ENCODE data around the gene ACTG1. TPM values are rescaled to one million over a fixed set of nuclear protein-coding genes. Genes with fewer than 3 reads are reported as not detected.

Gene ACTG1
- total and polyA plus RNA-seq, 3 donors from 2014 or later: 1,571 to 2,057 (median 1,790) TPM

- peaks cover 33% of the 10 kb centered on the region for H3K4me1 ChIP-seq
- H3K36me3 ChIP-seq (ENCODE audit: low read depth, missing control alignments): no peaks in the 10 kb centered on the region
- WGBS, 2 donors: 83 to 88% methylated on average over 5 to 14 of the region's 14 CpGs
- H3K9me3 ChIP-seq: no peaks in the 10 kb centered on the region
- H3K4me3 ChIP-seq: no peak overlapping the region
- no peak for DNase-seq
- H3K27me3 ChIP-seq: no peaks in the 10 kb centered on the region
- TF ChIP-seq CTCF (IDR thresholded peaks at IDR 0.05) (no peak), POLR2A (IDR thresholded peaks at IDR 0.05) (no peak)
- intact Hi-C loops (cut with DNase I; ENCODE audit: low total_unique reads): no loop called here
- no peak overlapping the region for H3K27ac ChIP-seq
Observed at GRCh38 chr17:81520021-81520901, 7.7 kb upstream of the ACTG1 start.

GRCh38 chr17:81519284-81520020 is 6.9 kb upstream of the ACTG1 start:
- WGBS, 2 donors: 28 to 53% methylated on average over 5 to 19 of the region's 61 CpGs
- Histone ChIP-seq H3K9me3 (no peaks in the 10 kb centered on the region), H3K4me3 (peak overlapping the region; percentile 34 to 44), H3K27me3 (no peaks in the 10 kb centered on the region), H3K27ac (no peak overlapping the region), H3K4me1 (peaks cover 33% of the 10 kb centered on the region), H3K36me3 (ENCODE audit: low read depth, missing control alignments) (no peaks in the 10 kb centered on the region)
- no peak for TF ChIP-seq POLR2A (IDR thresholded peaks at IDR 0.05)
- TF ChIP-seq CTCF (IDR thresholded peaks at IDR 0.05): peak in 2 of 3 experiments; percentile 23 to 24
- DNase-seq: no peak
- intact Hi-C loops (cut with DNase I; ENCODE audit: low total_unique reads): no loop called here

GRCh38 chr17:81518785-81519283 is 6.2 kb upstream of the ACTG1 start:
- H3K4me3 ChIP-seq: peak overlapping the region; percentile 34 to 44
- no peaks in the 10 kb centered on the region for H3K27me3 ChIP-seq
- H3K27ac ChIP-seq: no peak overlapping the region
- no peaks in the 10 kb centered on the region for H3K9me3 ChIP-seq
- no peaks in the 10 kb centered on the region for H3K36me3 ChIP-seq (ENCODE audit: low read depth, missing control alignments)
- 2 to 20% methylated on average over 2 to 32 of the region's 47 CpGs for WGBS, 2 donors
- no peak for TF ChIP-seq POLR2A (IDR thresholded peaks at IDR 0.05)
- TF ChIP-seq CTCF (IDR thresholded peaks at IDR 0.05): no peak
- intact Hi-C loops (cut with DNase I; ENCODE audit: low total_unique reads): no loop called here
- no peak for DNase-seq
- H3K4me1 ChIP-seq: peaks cover 38% of the 10 kb centered on the region

GRCh38 chr17:81518113-81518784 is 5.7 kb upstream of the ACTG1 start:
- Histone ChIP-seq H3K27ac (no peak overlapping the region), H3K27me3 (no peaks in the 10 kb centered on the region), H3K36me3 (ENCODE audit: low read depth, missing control alignments) (no peaks in the 10 kb centered on the region), H3K4me3 (peak overlapping the region; percentile 34 to 44), H3K9me3 (no peaks in the 10 kb centered on the region), H3K4me1 (peaks cover 39% of the 10 kb centered on the region)
- no peak for TF ChIP-seq POLR2A (IDR thresholded peaks at IDR 0.05)
- TF ChIP-seq CTCF (IDR thresholded peaks at IDR 0.05): no peak
- intact Hi-C loops (cut with DNase I; ENCODE audit: low total_unique reads): no loop called here
- DNase-seq: no peak
- 22 to 25% methylated on average over 19 to 24 of the region's 24 CpGs for WGBS, 2 donors

Data from testis (tissue), 3 donors.